Kidney (tissue), 14 donors: Measurements from ENCODE around the gene RARA. TPM values are rescaled to one million over a fixed set of nuclear protein-coding genes. Genes with fewer than 3 reads are reported as not detected.

Experiments used
- DNase-seq, 5 donors: peaks; one replicate each; pipeline ENCODE4 v3.0.0-alpha.2; 2013 to 2020
- FAIRE-seq: peaks from 2 replicates; lab custom pipeline; 2012; peaks lifted over from hg19 to GRCh38; lab: Jason Lieb, UNC
- H3K27ac ChIP-seq, 2 donors: one replicate each; pipeline ENCODE4 v1.7.0; 2013; ENCODE audit warnings: low read depth in 2 of 2, low read length in 2 of 2, inconsistent platforms in 1 of 2
- H3K27me3 ChIP-seq: one replicate; pipeline ENCODE4 v1.7.1; 2013; ENCODE audit warnings: low read length, inconsistent platforms; ENCODE audit not compliant: control insufficient read depth, insufficient read depth
- H3K36me3 ChIP-seq, 3 donors: one replicate each; pipeline versions ENCODE4 v1.7.0 to v1.7.1; 2013; ENCODE audit warnings: low read length in 3 of 3, control low read depth in 1 of 3, inconsistent platforms in 1 of 3; ENCODE audit not compliant: insufficient read depth in 3 of 3, control insufficient read depth in 2 of 3
- H3K4me1 ChIP-seq, 3 donors: one replicate each; pipeline versions ENCODE4 v1.7.0 to v1.7.1; 2013; ENCODE audit warnings: low read length in 3 of 3, inconsistent platforms in 1 of 3, low read depth in 1 of 3; ENCODE audit not compliant: control insufficient read depth in 2 of 3, insufficient read depth in 2 of 3
- H3K4me3 ChIP-seq, 3 donors: one replicate each; pipeline versions ENCODE4 v1.7.0 to v1.8.1; 2013; ENCODE audit warnings: low read length in 3 of 3, control low read depth in 1 of 3, inconsistent platforms in 1 of 3
- H3K9ac ChIP-seq, 3 donors: one replicate each; pipeline versions ENCODE4 v1.7.0 to v1.7.1; 2013; ENCODE audit warnings: low read length in 3 of 3, control low read depth in 1 of 3, inconsistent platforms in 1 of 3
- H3K9me3 ChIP-seq, 3 donors: one replicate each; pipeline versions ENCODE4 v1.7.0 to v1.7.1; 2013; ENCODE audit warnings: low read length in 3 of 3, control low read depth in 1 of 3, inconsistent platforms in 1 of 3; ENCODE audit not compliant: control insufficient read depth in 2 of 3, insufficient read depth in 1 of 3
- intact Hi-C: fragments of 100-400 bp; cut with DNase I; formaldehyde crosslinking; loops from one replicate; pipeline ENCODE4 v1.11.1; 2022
- polyA plus RNA-seq: library from polyadenylated mRNA; stranded (reverse); fragments of 350-450 nt; fragmentation: Illumina TruSeq; extraction: RNeasy Lipid Tissue Mini Kit (QIAGEN cat#74804); gene quantifications from one replicate; pipeline ENCODE4 v1.2.3, GENCODE V29; 2014; ENCODE audit warnings: low read depth, low replicate concordance; ENCODE audit not compliant: insufficient read depth
- total RNA-seq: library from RNA; stranded (reverse); fragmentation: NEBNext Ultra II Directional; extraction: Animal tissue kit (Norgen Biotek cat#: 25700); gene quantifications from one replicate; pipeline ENCODE4 v1.2.1, GENCODE V29; 2021
- TF ChIP-seq, protein P1 (sequence below): IDR thresholded peaks from 3 replicates; pipeline ENCODE4 v1.5.1; 2012; ENCODE audit warnings: mild to moderate bottlenecking, moderate library complexity, borderline replicate concordance; ENCODE audit not compliant: insufficient read depth; ENCODE audit errors: extremely low read depth
- donor health status: control.
- donor health status: control.
- donor health status: control.
- donor health status: control.
- donor health status: control.
- donor health status: DM: yes; HTN: yes; CAD: no.
- donor health status: Normal renal cell carcinoma (clear cell type).

The RARA gene
- total and polyA plus RNA-seq, 2 donors from 2014 or later: 22.5 to 45.7 TPM

GRCh38 chr17:40328386-40328766 lies 19.4 kb downstream of the RARA start:
- no peaks in the 10 kb centered on the region for H3K36me3 ChIP-seq
- H3K27me3 ChIP-seq: no peaks in the 10 kb centered on the region
- peak overlapping the region in 1 of 2 donors; percentile 39 for H3K27ac ChIP-seq
- TF ChIP-seq, protein P1, sequence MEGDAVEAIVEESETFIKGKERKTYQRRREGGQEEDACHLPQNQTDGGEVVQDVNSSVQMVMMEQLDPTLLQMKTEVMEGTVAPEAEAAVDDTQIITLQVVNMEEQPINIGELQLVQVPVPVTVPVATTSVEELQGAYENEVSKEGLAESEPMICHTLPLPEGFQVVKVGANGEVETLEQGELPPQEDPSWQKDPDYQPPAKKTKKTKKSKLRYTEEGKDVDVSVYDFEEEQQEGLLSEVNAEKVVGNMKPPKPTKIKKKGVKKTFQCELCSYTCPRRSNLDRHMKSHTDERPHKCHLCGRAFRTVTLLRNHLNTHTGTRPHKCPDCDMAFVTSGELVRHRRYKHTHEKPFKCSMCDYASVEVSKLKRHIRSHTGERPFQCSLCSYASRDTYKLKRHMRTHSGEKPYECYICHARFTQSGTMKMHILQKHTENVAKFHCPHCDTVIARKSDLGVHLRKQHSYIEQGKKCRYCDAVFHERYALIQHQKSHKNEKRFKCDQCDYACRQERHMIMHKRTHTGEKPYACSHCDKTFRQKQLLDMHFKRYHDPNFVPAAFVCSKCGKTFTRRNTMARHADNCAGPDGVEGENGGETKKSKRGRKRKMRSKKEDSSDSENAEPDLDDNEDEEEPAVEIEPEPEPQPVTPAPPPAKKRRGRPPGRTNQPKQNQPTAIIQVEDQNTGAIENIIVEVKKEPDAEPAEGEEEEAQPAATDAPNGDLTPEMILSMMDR: no peak
- intact Hi-C loops: no loop called here
- peaks cover 0 to 82% (median 63%) of the 10 kb centered on the region in 3 donors for H3K4me1 ChIP-seq
- H3K9me3 ChIP-seq: no peaks in the 10 kb centered on the region
- no peak overlapping the region for H3K9ac ChIP-seq
- no peak overlapping the region for H3K4me3 ChIP-seq
- DNase-seq (no peak), FAIRE-seq (no peak)

DNA sequence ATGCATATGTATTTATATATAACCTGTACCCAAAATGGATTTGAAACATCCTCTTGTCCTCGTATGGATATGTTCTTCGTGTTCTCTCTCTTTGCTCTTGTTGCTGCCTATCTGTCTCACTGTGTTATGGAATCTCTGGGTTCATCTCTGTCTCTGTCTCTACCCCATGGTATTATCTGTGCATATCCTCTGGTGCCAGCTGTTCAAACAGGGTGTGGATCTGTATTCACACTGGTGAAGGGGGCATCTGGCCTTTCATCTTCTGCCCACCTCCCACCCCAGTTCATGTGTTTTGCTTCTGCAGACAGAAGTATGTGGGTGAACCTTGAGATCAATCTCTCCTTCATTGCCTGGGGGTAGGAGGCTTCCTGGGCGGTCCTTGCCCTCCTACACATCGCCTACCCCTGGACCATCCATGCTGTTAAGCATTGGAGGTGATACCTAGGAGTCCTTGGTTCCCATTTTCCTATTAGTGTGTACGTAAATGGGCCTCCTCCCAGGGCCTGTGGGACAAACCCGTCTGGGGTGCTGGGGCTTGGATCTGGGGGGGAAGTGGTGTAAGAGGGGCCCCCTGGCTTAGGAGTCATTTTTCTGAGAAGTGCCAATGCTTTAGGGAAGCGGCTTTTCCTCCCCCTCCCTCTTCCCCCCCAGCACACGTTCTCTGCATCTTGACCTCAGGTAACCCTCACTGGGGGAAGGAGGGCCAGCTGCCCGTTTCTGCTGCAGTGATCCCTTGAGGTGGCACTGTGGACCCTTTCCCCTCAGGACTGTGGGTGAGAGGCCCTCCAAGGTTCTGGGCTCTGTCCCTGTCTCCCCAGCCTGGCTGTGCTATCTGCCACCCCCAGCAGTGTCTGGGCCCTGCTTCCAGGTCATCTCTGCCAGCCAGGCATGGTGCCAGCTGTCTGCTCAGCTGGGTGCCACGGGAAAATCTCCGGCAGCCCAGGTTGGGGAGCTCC lies 21.1 kb downstream of the RARA start:
- Histone ChIP-seq H3K27me3 (no peaks in the 10 kb centered on the region), H3K27ac (peak overlapping the region; percentile 73 to 89), H3K9me3 (no peaks in the 10 kb centered on the region), H3K9ac (peak overlapping the region in 1 of 3 donors; percentile 46), H3K36me3 (no peaks in the 10 kb centered on the region), H3K4me1 (peaks cover 2 to 85% (median 64%) of the 10 kb centered on the region in 3 donors), H3K4me3 (no peak overlapping the region)
- intact Hi-C loops: no loop called here
- no peak for FAIRE-seq
- DNase-seq: no peak
- TF ChIP-seq, protein P1: no peak

DNA sequence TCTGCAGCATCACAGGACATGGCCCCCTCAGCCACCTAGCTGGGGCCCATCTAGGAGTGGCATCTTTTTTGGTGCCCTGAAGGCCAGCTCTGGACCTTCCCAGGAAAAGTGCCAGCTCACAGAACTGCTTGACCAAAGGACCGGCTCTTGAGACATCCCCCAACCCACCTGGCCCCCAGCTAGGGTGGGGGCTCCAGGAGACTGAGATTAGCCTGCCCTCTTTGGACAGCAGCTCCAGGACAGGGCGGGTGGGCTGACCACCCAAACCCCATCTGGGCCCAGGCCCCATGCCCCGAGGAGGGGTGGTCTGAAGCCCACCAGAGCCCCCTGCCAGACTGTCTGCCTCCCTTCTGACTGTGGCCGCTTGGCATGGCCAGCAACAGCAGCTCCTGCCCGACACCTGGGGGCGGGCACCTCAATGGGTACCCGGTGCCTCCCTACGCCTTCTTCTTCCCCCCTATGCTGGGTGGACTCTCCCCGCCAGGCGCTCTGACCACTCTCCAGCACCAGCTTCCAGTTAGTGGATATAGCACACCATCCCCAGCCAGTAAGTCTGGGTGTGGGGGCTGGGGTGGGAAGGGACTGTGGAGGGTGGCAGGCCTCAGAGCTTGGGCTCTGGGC lies 22.0 kb downstream of the RARA start:
- Histone ChIP-seq H3K36me3 (no peaks in the 10 kb centered on the region), H3K4me1 (peaks cover 3 to 77% (median 63%) of the 10 kb centered on the region in 3 donors), H3K27ac (peak overlapping the region; percentile 73 to 89), H3K27me3 (no peaks in the 10 kb centered on the region), H3K9me3 (no peaks in the 10 kb centered on the region), H3K9ac (peak overlapping the region in 1 of 3 donors; percentile 46), H3K4me3 (no peak overlapping the region)
- intact Hi-C loops: no loop called here
- TF ChIP-seq, protein P1: no peak
- FAIRE-seq (no peak), DNase-seq (no peak)
